Cardiac muscle cell (in vitro differentiated cells and primary cell): ENCODE results near the gene HS6ST2. TPM values are rescaled to one million over a fixed set of nuclear protein-coding genes. Genes with fewer than 3 reads are reported as not detected.
A peak's percentile ranks its signal among the peaks of the same experiment; 100 is the strongest.

Source experiments
- DNase-seq, 2 donors: peaks; one replicate each; pipeline versions ENCODE4 v3.0.0 to v3.0.0-alpha.2; 2010 to 2017; ENCODE audit warnings: low read depth in 1 of 2, low spot score in 1 of 2
- H3K27ac ChIP-seq: fragments of 200-600 bp; sonication (generic); 2 replicates; pipeline ENCODE4 v1.5.1; 2016
- H3K27me3 ChIP-seq: fragments of 200-600 bp; sonication (generic); 2 replicates; pipeline ENCODE4 v1.6.0; 2016; ENCODE audit warnings: control low read depth
- H3K36me3 ChIP-seq: fragments of 200-600 bp; sonication (generic); 2 replicates; pipeline ENCODE4 v1.5.1; 2016; ENCODE audit warnings: control low read depth
- H3K4me1 ChIP-seq: fragments of 200-600 bp; sonication (generic); 2 replicates; pipeline ENCODE4 v1.8.1; 2017; ENCODE audit warnings: low read depth, mild to moderate bottlenecking, mixed run types
- H3K4me3 ChIP-seq: fragments of 200-600 bp; sonication (generic); 2 replicates; pipeline ENCODE4 v1.5.1; 2016; ENCODE audit warnings: mild to moderate bottlenecking
- H3K9me3 ChIP-seq: fragments of 200-600 bp; sonication (generic); 2 replicates; pipeline ENCODE4 v1.5.1; 2017; ENCODE audit warnings: low read depth, mild to moderate bottlenecking, control low read depth
- polyA plus RNA-seq: library from polyadenylated mRNA; unstranded; fragments of >200 nt; fragmentation: Nextera tagmentation; extraction: Ambion mirVana; gene quantifications from 2 replicates; pipeline ENCODE4 v1.2.1, GENCODE V29; 2016
- total RNA-seq: library from RNA; depleted of rRNA; stranded (reverse); fragments of >200 nt; gene quantifications from 2 replicates; pipeline ENCODE4 v1.2.3, GENCODE V29; 2016
- TF ChIP-seq, protein P1 (sequence below): IDR thresholded peaks from 2 replicates; pipeline ENCODE4 v1.5.1; 2012; ENCODE audit warnings: low read depth, mild to moderate bottlenecking, low read length

HS6ST2 gene
- total and polyA plus RNA-seq, 2 experiments from 2014 or later, result 15.5 to 27.1 TPM

DNA sequence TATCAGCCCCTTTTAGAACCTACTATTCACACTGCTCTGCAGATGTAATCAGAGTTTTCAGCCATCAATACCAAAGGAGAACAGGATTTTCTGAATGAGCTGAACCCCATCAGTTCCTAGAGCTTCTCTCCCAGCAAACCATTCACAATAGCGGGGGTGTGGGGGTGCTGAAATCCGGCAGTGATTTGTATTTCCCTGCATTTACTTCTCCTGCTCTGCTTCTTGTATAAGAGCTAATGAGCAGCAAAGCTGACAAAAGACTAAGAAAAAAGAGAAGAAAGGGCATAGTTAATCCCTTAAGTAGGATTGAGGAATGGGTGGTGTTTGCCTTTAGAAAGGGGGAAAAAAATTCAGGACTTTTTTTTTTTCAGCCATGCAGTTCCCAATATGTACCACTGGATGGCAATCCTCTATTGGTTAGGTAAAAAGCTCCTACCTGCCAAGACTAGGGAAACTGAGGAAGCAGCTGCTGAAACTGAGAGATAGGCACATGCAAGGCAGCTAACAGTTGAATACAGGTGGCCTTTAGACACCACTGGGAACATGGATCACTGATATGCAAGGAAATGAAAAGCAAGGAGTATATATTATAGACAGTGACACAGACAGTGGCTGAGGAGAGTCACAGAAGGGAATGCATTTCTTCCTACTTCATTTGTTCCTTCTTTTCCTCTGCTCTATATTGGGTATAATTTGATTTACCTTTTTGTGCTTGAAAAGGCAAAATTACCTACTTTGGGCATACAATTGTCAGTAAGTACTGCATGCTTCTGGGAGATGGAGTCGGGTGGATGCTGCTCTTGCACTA is 217.9 kb downstream of the HS6ST2 start:
- Histone ChIP-seq H3K27ac (no peak overlapping the region), H3K4me3 (no peak overlapping the region), H3K36me3 (no peaks in the 10 kb centered on the region), H3K9me3 (no peaks in the 10 kb centered on the region), H3K4me1 (peaks cover 5% of the 10 kb centered on the region), H3K27me3 (no peaks in the 10 kb centered on the region)
- TF ChIP-seq, protein P1, sequence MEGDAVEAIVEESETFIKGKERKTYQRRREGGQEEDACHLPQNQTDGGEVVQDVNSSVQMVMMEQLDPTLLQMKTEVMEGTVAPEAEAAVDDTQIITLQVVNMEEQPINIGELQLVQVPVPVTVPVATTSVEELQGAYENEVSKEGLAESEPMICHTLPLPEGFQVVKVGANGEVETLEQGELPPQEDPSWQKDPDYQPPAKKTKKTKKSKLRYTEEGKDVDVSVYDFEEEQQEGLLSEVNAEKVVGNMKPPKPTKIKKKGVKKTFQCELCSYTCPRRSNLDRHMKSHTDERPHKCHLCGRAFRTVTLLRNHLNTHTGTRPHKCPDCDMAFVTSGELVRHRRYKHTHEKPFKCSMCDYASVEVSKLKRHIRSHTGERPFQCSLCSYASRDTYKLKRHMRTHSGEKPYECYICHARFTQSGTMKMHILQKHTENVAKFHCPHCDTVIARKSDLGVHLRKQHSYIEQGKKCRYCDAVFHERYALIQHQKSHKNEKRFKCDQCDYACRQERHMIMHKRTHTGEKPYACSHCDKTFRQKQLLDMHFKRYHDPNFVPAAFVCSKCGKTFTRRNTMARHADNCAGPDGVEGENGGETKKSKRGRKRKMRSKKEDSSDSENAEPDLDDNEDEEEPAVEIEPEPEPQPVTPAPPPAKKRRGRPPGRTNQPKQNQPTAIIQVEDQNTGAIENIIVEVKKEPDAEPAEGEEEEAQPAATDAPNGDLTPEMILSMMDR, result peak; percentile 60
- peak; percentile 6 to 32 for DNase-seq

DNA sequence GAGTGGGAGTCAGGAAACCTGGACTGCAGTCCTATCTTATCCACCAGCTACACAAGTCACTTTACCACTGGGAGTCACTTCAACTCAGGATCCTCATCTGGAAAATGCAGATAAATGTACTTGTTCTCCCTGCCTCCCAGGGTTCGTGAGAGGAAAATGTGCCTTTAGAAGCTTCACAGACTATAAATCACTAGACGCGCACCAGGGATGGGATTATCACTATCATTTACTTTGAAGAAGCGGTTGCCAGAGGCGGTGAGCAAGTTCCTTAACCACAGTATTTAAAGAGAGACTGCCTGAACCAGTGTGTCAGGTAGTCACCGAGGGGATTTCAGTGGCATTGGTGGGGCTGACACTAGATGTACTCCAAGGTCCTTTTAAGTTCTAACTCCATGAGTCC is 219.5 kb downstream of the HS6ST2 start:
- H3K4me3 ChIP-seq, result no peak overlapping the region
- no peaks in the 10 kb centered on the region for H3K27me3 ChIP-seq
- no peak overlapping the region for H3K27ac ChIP-seq
- H3K4me1 ChIP-seq, result peaks cover 5% of the 10 kb centered on the region
- no peaks in the 10 kb centered on the region for H3K36me3 ChIP-seq
- TF ChIP-seq, protein P1, result no peak
- no peaks in the 10 kb centered on the region for H3K9me3 ChIP-seq
- no peak for DNase-seq

DNA sequence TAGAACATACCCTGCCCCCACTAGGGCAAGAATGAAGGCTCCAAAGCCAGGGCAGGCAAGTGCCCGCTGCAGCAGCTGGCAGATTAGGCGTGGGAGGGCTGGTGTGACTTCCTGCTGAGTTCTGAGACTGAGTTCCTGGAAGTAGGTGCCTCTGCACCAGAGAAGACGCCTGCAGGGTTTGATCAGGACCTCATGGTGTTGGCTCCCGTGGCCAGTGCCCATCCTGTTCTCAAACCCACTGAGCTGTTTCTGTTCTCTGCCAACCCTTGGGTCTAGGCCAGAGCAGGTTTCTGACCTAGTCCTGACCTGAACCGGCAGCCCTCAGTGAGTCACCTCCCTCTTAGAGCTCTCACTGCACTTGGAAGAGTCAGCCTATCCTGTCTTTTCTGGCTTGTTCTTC is 220.7 kb downstream of the HS6ST2 start:
- Histone ChIP-seq H3K4me3 (no peak overlapping the region), H3K9me3 (no peaks in the 10 kb centered on the region), H3K4me1 (peaks cover 5% of the 10 kb centered on the region), H3K27ac (no peak overlapping the region), H3K27me3 (no peaks in the 10 kb centered on the region), H3K36me3 (no peaks in the 10 kb centered on the region)
- TF ChIP-seq, protein P1, result no peak
- DNase-seq, result no peak

DNA sequence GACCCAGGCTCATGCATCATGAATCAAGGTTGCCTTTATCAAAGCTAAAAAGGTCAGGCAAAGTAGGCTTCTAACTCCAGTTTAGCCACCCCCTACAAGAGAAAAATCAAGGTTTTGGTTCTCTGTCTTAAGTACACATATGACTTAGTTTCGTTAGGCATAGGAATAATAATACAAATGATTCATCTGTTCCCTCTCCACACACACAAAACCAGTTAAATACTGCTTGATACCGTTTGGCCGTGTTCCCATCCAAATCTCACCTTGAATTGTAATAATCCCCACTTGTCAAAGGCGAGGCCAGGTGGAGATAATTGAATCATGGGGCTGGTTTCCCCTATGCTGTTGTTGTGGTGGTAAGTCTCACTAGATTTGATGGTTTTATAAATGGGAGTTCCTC is 226.2 kb downstream of the HS6ST2 start:
- Histone ChIP-seq H3K4me3 (no peak overlapping the region), H3K27me3 (no peaks in the 10 kb centered on the region)
- TF ChIP-seq, protein P1, result no peak

DNA sequence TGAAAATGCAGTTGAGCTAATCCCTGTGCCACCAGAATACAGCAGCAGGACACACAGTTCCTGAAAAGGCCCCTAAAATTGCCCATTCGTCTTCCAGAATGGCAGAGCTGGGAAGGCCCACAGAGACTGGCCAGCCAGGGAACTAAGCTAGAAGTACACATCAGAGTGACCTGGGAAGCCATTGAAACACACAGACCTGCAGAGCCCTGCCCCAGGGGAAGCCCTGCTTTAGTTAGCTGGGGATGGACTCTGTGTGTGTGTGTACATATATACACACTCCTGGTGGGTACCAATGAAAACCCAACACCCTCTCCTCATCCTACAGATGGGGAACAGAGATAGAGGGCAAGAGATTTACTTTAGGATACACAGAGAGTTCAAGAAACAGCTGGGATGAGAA is 227.7 kb downstream of the HS6ST2 start:
- Histone ChIP-seq H3K4me1 (no peaks in the 10 kb centered on the region), H3K36me3 (no peaks in the 10 kb centered on the region), H3K9me3 (no peaks in the 10 kb centered on the region), H3K27ac (no peak overlapping the region), H3K4me3 (no peak overlapping the region), H3K27me3 (no peaks in the 10 kb centered on the region)
- no peak for DNase-seq
- TF ChIP-seq, protein P1, result no peak

More for the DNA sequence above, 226.2 kb downstream of the HS6ST2 start:
- no peaks in the 10 kb centered on the region for H3K9me3 ChIP-seq
- no peaks in the 10 kb centered on the region for H3K36me3 ChIP-seq
- DNase-seq, result no peak
- no peak overlapping the region for H3K27ac ChIP-seq
- no peaks in the 10 kb centered on the region for H3K4me1 ChIP-seq
